DND-41 (cell line): Measurements from ENCODE around the gene SEMA4G.

ENCODE experiments used
- ATAC-seq: fragments of 200-7000 bp; cut with Tn5 transposase; 3 replicates; pipeline ENCODE4 v1.9.1; 2021; ENCODE audit warnings: low read depth; ENCODE audit not compliant: insufficient read depth
- DNase-seq: peaks from one replicate; pipeline ENCODE4 v3.0.0-alpha.2; 2020
- H2AFZ ChIP-seq: 2 replicates; pipeline ENCODE4 v1.6.0; 2012; ENCODE audit warnings: low read depth, low read length
- H3K27ac ChIP-seq: 2 replicates; pipeline ENCODE4 v1.5.1; 2012; ENCODE audit warnings: low read length, inconsistent platforms
- H3K27me3 ChIP-seq: fragments of 200-600 bp; sonication (generic); 2 replicates; pipeline ENCODE4 v1.6.0; 2012; ENCODE audit warnings: low read length, mild to moderate bottlenecking, inconsistent platforms; ENCODE audit not compliant: insufficient read depth, poor library complexity
- H3K36me3 ChIP-seq: 2 replicates; pipeline ENCODE4 v1.5.1; 2012; ENCODE audit warnings: low read length, inconsistent platforms; ENCODE audit not compliant: insufficient read depth
- H3K4me1 ChIP-seq: 2 replicates; pipeline ENCODE4 v1.5.1; 2012; ENCODE audit warnings: mild to moderate bottlenecking, low read length; ENCODE audit not compliant: insufficient read depth
- H3K4me2 ChIP-seq: 2 replicates; pipeline ENCODE4 v1.6.0; 2012; ENCODE audit warnings: mild to moderate bottlenecking, moderate library complexity, low read length, inconsistent platforms; ENCODE audit not compliant: insufficient read depth
- H3K4me3 ChIP-seq, 2 experiments: fragments of 200-600 bp in 1 of 2; shearing (Covaris generic) in 1 of 2; 2 replicates each; pipeline ENCODE4 v1.5.1; 2012 to 2016; ENCODE audit warnings: inconsistent platforms in 2 of 2, low read length in 2 of 2, mild to moderate bottlenecking in 2 of 2, low read depth in 1 of 2, moderate library complexity in 1 of 2
- H3K79me2 ChIP-seq: 2 replicates; pipeline ENCODE4 v1.6.0; 2012; ENCODE audit warnings: low read length, inconsistent platforms; ENCODE audit not compliant: insufficient read depth
- H3K9ac ChIP-seq: 2 replicates; pipeline ENCODE4 v1.6.0; 2012; ENCODE audit warnings: low read depth, mild to moderate bottlenecking, inconsistent platforms, low read length, moderate library complexity
- H3K9me3 ChIP-seq: 2 replicates; pipeline ENCODE4 v1.5.1; 2012; ENCODE audit warnings: low read length, moderate library complexity, mild to moderate bottlenecking, inconsistent platforms; ENCODE audit not compliant: insufficient read depth, severe bottlenecking
- H4K20me1 ChIP-seq: 2 replicates; pipeline ENCODE4 v1.6.0; 2012; ENCODE audit warnings: low read length; ENCODE audit not compliant: insufficient read depth
- CTCF ChIP-seq: IDR thresholded peaks from 2 replicates; pipeline ENCODE4 v1.5.1; 2012; ENCODE audit warnings: borderline replicate concordance, low read length, moderate library complexity, mild to moderate bottlenecking; ENCODE audit not compliant: poor library complexity, severe bottlenecking; ENCODE audit errors: extremely low read depth
- EZH2 ChIP-seq: IDR thresholded peaks from 3 replicates; pipeline ENCODE4 v1.6.1; 2012; ENCODE audit warnings: borderline replicate concordance, low read depth, mild to moderate bottlenecking, moderate library complexity, low read length, inconsistent platforms; ENCODE audit not compliant: severe bottlenecking

Gene SEMA4G

DNA sequence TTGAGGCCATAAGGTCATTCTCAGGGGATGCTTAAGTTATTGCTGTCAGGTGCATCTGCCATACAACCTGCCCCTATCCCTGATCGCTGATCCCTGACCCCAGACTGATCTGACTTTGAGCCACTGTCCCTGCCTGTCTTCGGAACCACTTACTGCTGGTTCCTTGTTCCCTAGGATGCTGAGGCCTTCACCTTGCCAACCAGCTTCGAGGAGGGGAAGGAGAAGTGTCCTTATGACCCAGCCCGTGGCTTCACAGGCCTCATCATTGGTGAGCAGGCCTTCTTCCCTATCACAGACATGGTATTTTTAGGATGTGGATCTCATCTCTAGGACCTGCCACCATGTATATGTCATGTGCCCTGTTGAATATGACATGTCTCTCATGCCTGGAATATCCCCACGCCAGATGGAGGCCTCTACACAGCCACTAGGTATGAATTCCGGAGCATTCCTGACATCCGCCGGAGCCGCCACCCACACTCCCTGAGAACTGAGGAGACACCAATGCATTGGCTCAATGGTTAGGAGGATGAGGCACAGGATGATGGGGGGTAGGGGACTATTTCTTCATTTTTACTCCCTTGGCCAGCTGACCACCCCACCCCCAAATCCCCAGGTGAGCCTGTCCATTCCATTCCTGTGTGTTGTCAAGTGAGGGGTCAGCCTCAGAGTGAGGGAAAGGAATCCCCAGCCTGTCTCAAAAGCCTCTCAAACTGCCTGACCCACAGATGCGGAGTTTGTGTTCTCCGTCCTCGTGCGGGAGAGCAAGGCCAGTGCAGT lies 9.0 kb downstream of the SEMA4G start:
- no peaks in the 10 kb centered on the region for H3K9me3 ChIP-seq
- H3K4me1 ChIP-seq, result no peaks in the 10 kb centered on the region
- DNase-seq (no peak), ATAC-seq (no peak)
- H3K27ac ChIP-seq, result no peak overlapping the region
- H2AFZ ChIP-seq, result no peak overlapping the region
- H3K36me3 ChIP-seq, result peaks cover 15% of the 10 kb centered on the region
- H4K20me1 ChIP-seq, result no peaks in the 10 kb centered on the region
- H3K4me3 ChIP-seq, result no peak overlapping the region
- no peak overlapping the region for H3K9ac ChIP-seq
- no peak for TF ChIP-seq EZH2
- TF ChIP-seq CTCF, result no peak
- no peaks in the 10 kb centered on the region for H3K27me3 ChIP-seq
- no peaks in the 10 kb centered on the region for H3K79me2 ChIP-seq
- H3K4me2 ChIP-seq, result no peak overlapping the region

- H3K27me3 ChIP-seq, result no peaks in the 10 kb centered on the region
- H3K36me3 ChIP-seq, result peaks cover 18% of the 10 kb centered on the region
- H2AFZ ChIP-seq, result no peak overlapping the region
- ATAC-seq, result no peak
- no peak overlapping the region for H3K9ac ChIP-seq
- H4K20me1 ChIP-seq, result no peaks in the 10 kb centered on the region
- no peak overlapping the region for H3K4me2 ChIP-seq
- no peak overlapping the region for H3K27ac ChIP-seq
- no peaks in the 10 kb centered on the region for H3K9me3 ChIP-seq
- no peaks in the 10 kb centered on the region for H3K79me2 ChIP-seq
- no peak overlapping the region for H3K4me3 ChIP-seq
- H3K4me1 ChIP-seq, result no peaks in the 10 kb centered on the region
- no peak for DNase-seq
- TF ChIP-seq EZH2 (no peak), CTCF (no peak)
Measured at GRCh38 chr10:100978901-100979195, 9.5 kb downstream of the SEMA4G start.

DNA sequence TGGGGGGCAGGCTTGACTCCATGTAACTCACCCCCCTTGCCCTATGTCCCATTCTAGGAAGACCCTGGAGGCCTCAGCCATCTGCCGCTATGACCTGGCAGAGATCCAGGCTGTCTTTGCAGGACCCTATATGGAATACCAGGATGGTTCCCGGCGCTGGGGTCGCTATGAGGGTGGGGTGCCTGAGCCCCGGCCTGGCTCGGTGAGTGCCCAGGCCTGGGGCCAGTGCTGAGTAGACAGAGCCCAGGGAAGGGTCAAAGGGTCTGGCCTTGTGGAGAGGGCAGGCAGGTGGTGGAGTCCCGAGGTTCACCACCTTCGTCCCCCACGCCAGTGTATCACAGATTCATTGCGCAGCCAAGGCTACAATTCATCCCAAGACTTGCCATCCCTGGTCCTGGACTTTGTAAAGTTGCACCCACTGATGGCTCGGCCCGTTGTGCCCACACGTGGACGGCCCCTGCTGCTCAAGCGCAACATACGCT lies 10.5 kb downstream of the SEMA4G start:
- DNase-seq (no peak), ATAC-seq (no peak)
- Histone ChIP-seq H3K79me2 (no peaks in the 10 kb centered on the region), H4K20me1 (no peaks in the 10 kb centered on the region), H3K27ac (no peak overlapping the region), H3K4me3 (no peak overlapping the region), H3K27me3 (no peaks in the 10 kb centered on the region), H3K4me2 (no peak overlapping the region), H3K4me1 (no peaks in the 10 kb centered on the region), H3K36me3 (peaks cover 23% of the 10 kb centered on the region), H3K9me3 (no peaks in the 10 kb centered on the region), H3K9ac (no peak overlapping the region), H2AFZ (no peak overlapping the region)
- TF ChIP-seq EZH2 (no peak), CTCF (no peak)
